BJ (cell line): Measurements from ENCODE around the gene PINLYP. TPM values are rescaled to one million over a fixed set of nuclear protein-coding genes. Genes with fewer than 3 reads are reported as not detected.

Experiments used
- CTCF ChIA-PET: fragments of 350-600 bp; formaldehyde crosslinking; extraction: SDS; loops from one replicate; lab custom pipeline; 2021; ENCODE audit warnings: antibody characterized with exemption, inconsistent platforms; lab: Yijun Ruan, JAX
- POLR2A ChIA-PET: fragments of 300-600 bp; sonication (Branson Sonifier 250); formaldehyde crosslinking; extraction: SDS; loops from one replicate; lab custom pipeline; 2021; ENCODE audit warnings: antibody characterized with exemption; lab: Charles Lee
- DNase-seq: peaks from one replicate; pipeline ENCODE4 v3.0.0-alpha.2; 2011; ENCODE audit warnings: low read depth
- H3K27me3 ChIP-seq: 2 replicates; pipeline ENCODE4 v1.6.0; 2011; ENCODE audit warnings: low read length; ENCODE audit not compliant: control insufficient read depth, insufficient read depth
- H3K36me3 ChIP-seq: 2 replicates; pipeline ENCODE4 v1.5.1; 2011; ENCODE audit warnings: low read length; ENCODE audit not compliant: control insufficient read depth, insufficient read depth
- H3K4me3 ChIP-seq: 2 replicates; pipeline ENCODE4 v1.5.1; 2011; ENCODE audit warnings: low read depth, mild to moderate bottlenecking, control low read depth, low read length
- CTCF ChIP-seq: IDR thresholded peaks from 2 replicates; pipeline ENCODE4 v1.5.1; 2011; ENCODE audit warnings: low read depth, mild to moderate bottlenecking, control low read depth, inconsistent platforms, low read length, moderate library complexity; ENCODE audit not compliant: insufficient read depth
- polyA plus RNA-seq: library from polyadenylated mRNA; depleted of rRNA; stranded (reverse); fragments of >200 nt; gene quantifications from 2 replicates; pipeline ENCODE4 v1.2.3, GENCODE V29; 2011

Gene PINLYP
- polyA plus RNA-seq, 1 experiment, result 2.2 TPM

- CTCF ChIA-PET, result interaction anchor here (6.3 kb wide), 1 partner anchor 15 kb away, joined by 39 read pairs; no protein-coding TSS in a partner anchor
- H3K27me3 ChIP-seq, result no peaks in the 10 kb centered on the region
- POLR2A ChIA-PET, result no interaction called here
- DNase-seq, result no peak
- TF ChIP-seq CTCF, result no peak
- H3K4me3 ChIP-seq, result no peak overlapping the region
- peaks cover 21% of the 10 kb centered on the region for H3K36me3 ChIP-seq
Measured at GRCh38 chr19:43551399-43552197, 24.0 kb upstream of the PINLYP start.

- ChIA-PET POLR2A (no interaction called here), CTCF (interaction anchor here (6.3 kb wide), 1 partner anchor 16 kb away, joined by 39 read pairs; no protein-coding TSS in a partner anchor)
- Histone ChIP-seq H3K27me3 (no peaks in the 10 kb centered on the region), H3K4me3 (no peak overlapping the region), H3K36me3 (peaks cover 20% of the 10 kb centered on the region)
- TF ChIP-seq CTCF, result no peak
- no peak for DNase-seq
Measured at GRCh38 chr19:43552198-43552450, 23.5 kb upstream of the PINLYP start.

- DNase-seq, result no peak
- Histone ChIP-seq H3K4me3 (no peak overlapping the region), H3K36me3 (peaks cover 20% of the 10 kb centered on the region), H3K27me3 (no peaks in the 10 kb centered on the region)
- POLR2A ChIA-PET, result no interaction called here
- TF ChIP-seq CTCF, result no peak
- CTCF ChIA-PET, result interaction anchor here (1.3 to 6.3 kb wide), 2 partner anchors 9 to 16 kb away, joined by 4 to 39 read pairs; no protein-coding TSS in a partner anchor
Measured at GRCh38 chr19:43552616-43553015, 23.0 kb upstream of the PINLYP start.

GRCh38 chr19:43553656-43554055 lies 21.9 kb upstream of the PINLYP start:
- peaks cover 20% of the 10 kb centered on the region for H3K36me3 ChIP-seq
- no peak for DNase-seq
- CTCF ChIA-PET, result interaction anchor here (1.3 to 6.3 kb wide), 5 partner anchors 11 to 257 kb away, joined by 4 to 39 read pairs (median 32); partner anchors contain the start of genes IRGQ, PINLYP, XRCC1 and ZNF576
- no peak overlapping the region for H3K4me3 ChIP-seq
- H3K27me3 ChIP-seq, result no peaks in the 10 kb centered on the region
- POLR2A ChIA-PET, result no interaction called here
- no peak for TF ChIP-seq CTCF

GRCh38 chr19:43554317-43554895 lies 21.2 kb upstream of the PINLYP start:
- DNase-seq, result no peak
- Histone ChIP-seq H3K27me3 (no peaks in the 10 kb centered on the region), H3K36me3 (peaks cover 20% of the 10 kb centered on the region), H3K4me3 (no peak overlapping the region)
- 0 out of 2 replicates have a peak, but pooled peaks have one; percentile 2 for TF ChIP-seq CTCF
- ChIA-PET CTCF (interaction anchor here (1.1 to 6.3 kb wide), 14 partner anchors 9 to 256 kb away, joined by 3 to 39 read pairs (median 5); partner anchors contain the start of genes IRGQ, PINLYP, XRCC1 and ZNF576), POLR2A (no interaction called here)
